Astrocyte (in vitro differentiated cells and primary cell): ENCODE data around the gene TOR1AIP1. TPM values are rescaled to one million over a fixed set of nuclear protein-coding genes. Genes with fewer than 3 reads are reported as not detected.
A peak's percentile ranks its signal among the peaks of the same experiment; 100 is the strongest.

Source experiments
- DNase-seq: peaks from one replicate; pipeline ENCODE4 v3.0.0-alpha.2; 2010; ENCODE audit warnings: low read depth
- FAIRE-seq: peaks from 2 replicates; lab custom pipeline; 2011; peaks lifted over from hg19 to GRCh38; lab: Jason Lieb, UNC
- H2AFZ ChIP-seq: 2 replicates; pipeline ENCODE4 v1.6.0; 2012; ENCODE audit warnings: low read depth, low read length, inconsistent platforms
- H3K27ac ChIP-seq: 2 replicates; pipeline ENCODE4 v1.5.1; 2011; ENCODE audit warnings: low read depth, low read length, inconsistent platforms
- H3K27me3 ChIP-seq: 2 replicates; pipeline ENCODE4 v1.6.0; 2011; ENCODE audit warnings: low read length, inconsistent platforms; ENCODE audit not compliant: insufficient read depth
- H3K36me3 ChIP-seq: 2 replicates; pipeline ENCODE4 v1.5.1; 2011; ENCODE audit warnings: low read length, inconsistent platforms; ENCODE audit not compliant: insufficient read depth
- H3K4me1 ChIP-seq: 2 replicates; pipeline ENCODE4 v1.5.1; 2011; ENCODE audit warnings: low read length, inconsistent platforms; ENCODE audit not compliant: insufficient read depth
- H3K4me2 ChIP-seq: 2 replicates; pipeline ENCODE4 v1.6.0; 2012; ENCODE audit warnings: low read length, inconsistent platforms
- H3K4me3 ChIP-seq: 2 replicates; pipeline ENCODE4 v1.5.1; 2011; ENCODE audit warnings: low read depth, mild to moderate bottlenecking, low read length, inconsistent platforms; ENCODE audit not compliant: insufficient read depth
- H3K79me2 ChIP-seq: 2 replicates; pipeline ENCODE4 v1.6.0; 2012; ENCODE audit warnings: mild to moderate bottlenecking, low read length, inconsistent platforms; ENCODE audit not compliant: insufficient read depth
- H3K9ac ChIP-seq: 2 replicates; pipeline ENCODE4 v1.6.0; 2012; ENCODE audit warnings: mild to moderate bottlenecking, low read length, inconsistent platforms
- H3K9me3 ChIP-seq: 2 replicates; pipeline ENCODE4 v1.5.1; 2012; ENCODE audit warnings: low read depth, mild to moderate bottlenecking, low read length, inconsistent platforms; ENCODE audit not compliant: insufficient read depth
- H4K20me1 ChIP-seq: 2 replicates; pipeline ENCODE4 v1.6.0; 2012; ENCODE audit warnings: low read length, inconsistent platforms; ENCODE audit not compliant: insufficient read depth
- H3K27ac Mint-ChIP-seq: one replicate; pipeline ENCODE4 v1.8.0; 2021; ENCODE audit warnings: mild to moderate bottlenecking, mixed read lengths; ENCODE audit not compliant: unreplicated experiment
- H3K27me3 Mint-ChIP-seq: one replicate; pipeline ENCODE4 v1.8.0; 2021; ENCODE audit warnings: low read depth, mixed read lengths; ENCODE audit not compliant: unreplicated experiment
- H3K36me3 Mint-ChIP-seq: one replicate; pipeline ENCODE4 v1.8.0; 2021; ENCODE audit warnings: low read depth, mixed read lengths; ENCODE audit not compliant: unreplicated experiment
- H3K4me1 Mint-ChIP-seq: one replicate; pipeline ENCODE4 v1.8.0; 2021; ENCODE audit warnings: low read depth, mixed read lengths; ENCODE audit not compliant: unreplicated experiment
- H3K4me3 Mint-ChIP-seq: one replicate; pipeline ENCODE4 v1.8.0; 2021; ENCODE audit warnings: mild to moderate bottlenecking, moderate library complexity, mixed read lengths; ENCODE audit not compliant: unreplicated experiment
- H3K9me3 Mint-ChIP-seq: one replicate; pipeline ENCODE4 v1.8.0; 2021; ENCODE audit warnings: mild to moderate bottlenecking, mixed read lengths; ENCODE audit not compliant: unreplicated experiment
- CTCF ChIP-seq: IDR thresholded peaks from 2 replicates; pipeline ENCODE4 v1.5.1; 2011; ENCODE audit warnings: low read depth, mild to moderate bottlenecking, inconsistent platforms, low read length, moderate library complexity; ENCODE audit not compliant: insufficient read depth
- EZH2 ChIP-seq: IDR thresholded peaks from 2 replicates; pipeline ENCODE4 v1.6.1; 2012; ENCODE audit warnings: mild to moderate bottlenecking, low read length, inconsistent platforms; ENCODE audit not compliant: insufficient read depth
- total RNA-seq: library from RNA; stranded (reverse); gene quantifications from 2 replicates; pipeline ENCODE4 v1.2.1, GENCODE V29; 2021

Gene TOR1AIP1
- total RNA-seq, 1 donor from 2014 or later: 37.4 TPM

GRCh38 chr1:179917601-179918429, 35.7 kb downstream of the TOR1AIP1 start:
- Histone ChIP-seq H3K27ac (no peak overlapping the region), H3K4me3 (no peak overlapping the region), H3K9ac (no peak overlapping the region), H3K79me2 (no peaks in the 10 kb centered on the region), H2AFZ (no peak overlapping the region), H3K36me3 (peaks cover 19% of the 10 kb centered on the region), H3K4me2 (no peak overlapping the region), H3K9me3 (no peaks in the 10 kb centered on the region), H3K27me3 (no peaks in the 10 kb centered on the region), H4K20me1 (no peaks in the 10 kb centered on the region), H3K4me1 (no peaks in the 10 kb centered on the region)
- no peaks in the 10 kb centered on the region for H3K27me3 Mint-ChIP-seq
- H3K27ac Mint-ChIP-seq: no peak overlapping the region
- no peak for TF ChIP-seq EZH2
- TF ChIP-seq CTCF: no peak
- H3K4me3 Mint-ChIP-seq: no peak overlapping the region
- no peaks in the 10 kb centered on the region for H3K9me3 Mint-ChIP-seq
- H3K36me3 Mint-ChIP-seq: peaks cover 21% of the 10 kb centered on the region
- peaks cover 22% of the 10 kb centered on the region for H3K4me1 Mint-ChIP-seq
- DNase-seq (peak; percentile 11), FAIRE-seq (no peak)

GRCh38 chr1:179921472-179921871, 39.4 kb downstream of the TOR1AIP1 start:
- Histone ChIP-seq H3K27ac (no peak overlapping the region), H3K79me2 (no peaks in the 10 kb centered on the region), H3K4me1 (no peaks in the 10 kb centered on the region), H3K36me3 (peaks cover 10% of the 10 kb centered on the region), H2AFZ (no peak overlapping the region), H3K27me3 (no peaks in the 10 kb centered on the region), H3K4me3 (no peak overlapping the region), H3K4me2 (no peak overlapping the region), H3K9me3 (no peaks in the 10 kb centered on the region), H3K9ac (no peak overlapping the region), H4K20me1 (no peaks in the 10 kb centered on the region)
- TF ChIP-seq EZH2 (no peak), CTCF (no peak)
- H3K9me3 Mint-ChIP-seq: no peaks in the 10 kb centered on the region
- H3K27me3 Mint-ChIP-seq: no peaks in the 10 kb centered on the region
- FAIRE-seq (no peak), DNase-seq (peak; percentile 9)
- peaks cover 24% of the 10 kb centered on the region for H3K4me1 Mint-ChIP-seq
- no peak overlapping the region for H3K4me3 Mint-ChIP-seq
- peaks cover 17% of the 10 kb centered on the region for H3K36me3 Mint-ChIP-seq
- no peak overlapping the region for H3K27ac Mint-ChIP-seq
